ENCODE data around the gene ELP4. TPM values are rescaled to one million over a fixed set of nuclear protein-coding genes. Genes with fewer than 3 reads are reported as not detected.

ELP4 gene
- total RNA-seq, 1 experiment from 2014 or later, result 15.2 TPM

DNA sequence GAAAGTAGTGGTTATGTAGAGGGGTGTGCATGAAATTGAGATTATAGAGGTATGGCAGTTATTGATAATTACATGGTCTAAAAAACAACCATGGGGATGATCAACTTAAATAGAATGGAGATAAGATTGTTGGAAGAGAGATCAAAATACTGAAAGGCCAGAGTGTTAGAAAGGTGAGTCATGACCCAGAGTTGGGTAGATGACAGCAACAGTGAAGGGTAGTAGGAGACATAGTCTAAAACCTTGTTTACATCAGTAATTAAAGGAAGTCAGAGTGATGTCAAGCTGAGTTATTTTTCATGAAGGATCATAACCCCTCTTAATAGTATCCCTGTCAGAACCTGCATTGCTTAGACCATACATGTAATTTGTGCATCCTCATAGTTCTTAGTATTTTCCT is 110.9 kb downstream of the ELP4 start:
- Histone ChIP-seq H2AK5ac (ENCODE audit: insufficient read length, low read length) (no peak overlapping the region), H2BK12ac (ENCODE audit: insufficient read length, low read depth, low read length) (no peak overlapping the region), H3K27ac (ENCODE audit: insufficient read length, low read depth, low read length) (no peak overlapping the region), H3K14ac (ENCODE audit: insufficient read depth, low read length) (no peak overlapping the region), H3K9ac (ENCODE audit: extremely low read depth, insufficient read length, low read length) (no peak overlapping the region), H2BK20ac (ENCODE audit: low read depth, low read length, poor library complexity, severe bottlenecking) (no peak overlapping the region), H3K4me1 (ENCODE audit: insufficient read depth, low read length) (no peaks in the 10 kb centered on the region), H4K5ac (ENCODE audit: insufficient read length, low read depth, low read length) (no peak overlapping the region), H2BK5ac (ENCODE audit: insufficient read length, low read length) (no peak overlapping the region), H3K23me2 (ENCODE audit: insufficient read length, low read depth, low read length, poor library complexity, severe bottlenecking) (no peaks in the 10 kb centered on the region), H4K20me1 (ENCODE audit: control insufficient read depth, insufficient read depth, insufficient read length) (no peaks in the 10 kb centered on the region), H2AFZ (ENCODE audit: low read length) (no peak overlapping the region), H3K23ac (ENCODE audit: insufficient read length, low read depth, low read length) (no peak overlapping the region), H2BK120ac (ENCODE audit: low read depth, low read length, poor library complexity, severe bottlenecking) (no peak overlapping the region), H3K27me3 (ENCODE audit: insufficient read depth, low read length) (no peaks in the 10 kb centered on the region), H2BK15ac (ENCODE audit: low read depth, low read length) (no peak overlapping the region), H3K4me2 (ENCODE audit: insufficient read depth, insufficient read length, low read length) (no peak overlapping the region), H3T11ph (ENCODE audit: low read length) (no peak overlapping the region), H3K79me1 (ENCODE audit: insufficient read depth, low read depth, low read length, poor library complexity, severe bottlenecking) (no peaks in the 10 kb centered on the region), H4K91ac (ENCODE audit: insufficient read length, low read depth, low read length) (no peak overlapping the region), H3K79me2 (ENCODE audit: insufficient read depth, low read length) (no peaks in the 10 kb centered on the region), H4K8ac (replicated peaks; ENCODE audit: insufficient read length, low read depth, low read length) (no peak overlapping the region), H3K18ac (ENCODE audit: insufficient read length, low read depth, low read length) (no peak overlapping the region), H3K4ac (ENCODE audit: low read depth, low read length) (no peak overlapping the region), H3K9me3 (ENCODE audit: control insufficient read depth, low read depth, low read length) (no peaks in the 10 kb centered on the region), H3K56ac (ENCODE audit: insufficient read length, low read depth, low read length) (no peak overlapping the region)
- no peak overlapping the region for H3K27ac Mint-ChIP-seq
- H3K4me3 Mint-ChIP-seq, result no peak overlapping the region
- TF ChIP-seq, protein P1, sequence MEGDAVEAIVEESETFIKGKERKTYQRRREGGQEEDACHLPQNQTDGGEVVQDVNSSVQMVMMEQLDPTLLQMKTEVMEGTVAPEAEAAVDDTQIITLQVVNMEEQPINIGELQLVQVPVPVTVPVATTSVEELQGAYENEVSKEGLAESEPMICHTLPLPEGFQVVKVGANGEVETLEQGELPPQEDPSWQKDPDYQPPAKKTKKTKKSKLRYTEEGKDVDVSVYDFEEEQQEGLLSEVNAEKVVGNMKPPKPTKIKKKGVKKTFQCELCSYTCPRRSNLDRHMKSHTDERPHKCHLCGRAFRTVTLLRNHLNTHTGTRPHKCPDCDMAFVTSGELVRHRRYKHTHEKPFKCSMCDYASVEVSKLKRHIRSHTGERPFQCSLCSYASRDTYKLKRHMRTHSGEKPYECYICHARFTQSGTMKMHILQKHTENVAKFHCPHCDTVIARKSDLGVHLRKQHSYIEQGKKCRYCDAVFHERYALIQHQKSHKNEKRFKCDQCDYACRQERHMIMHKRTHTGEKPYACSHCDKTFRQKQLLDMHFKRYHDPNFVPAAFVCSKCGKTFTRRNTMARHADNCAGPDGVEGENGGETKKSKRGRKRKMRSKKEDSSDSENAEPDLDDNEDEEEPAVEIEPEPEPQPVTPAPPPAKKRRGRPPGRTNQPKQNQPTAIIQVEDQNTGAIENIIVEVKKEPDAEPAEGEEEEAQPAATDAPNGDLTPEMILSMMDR (conservative IDR thresholded peaks at IDR 0.05), result no peak
- no peaks in the 10 kb centered on the region for H3K9me3 Mint-ChIP-seq
- no peak for DNase-seq
- H3K4me1 Mint-ChIP-seq, result no peaks in the 10 kb centered on the region
- H3K36me3 Mint-ChIP-seq (ENCODE audit: insufficient read depth in 1 of 3, low read depth in 3 of 3), result no peaks in the 10 kb centered on the region
- no peaks in the 10 kb centered on the region for H3K27me3 Mint-ChIP-seq (ENCODE audit: low read depth)

Data from H9 (cell line).